DMS114 treated with DMSO at 0.1 percent for 48 hours (cell line): ENCODE measurements around the gene CTDSPL.

ENCODE experiments used
- DNase-seq: peaks from one replicate; lab custom pipeline; 2025; ENCODE audit not compliant: unreplicated experiment; lab: John Stamatoyannopoulos, UW

CTDSPL gene

GRCh38 chr3:38015485-38015884 lies 153.8 kb downstream of the CTDSPL start:
- DNase-seq = no peak

GRCh38 chr3:38015984-38016383 lies 154.3 kb downstream of the CTDSPL start:
- no peak for DNase-seq

GRCh38 chr3:38016410-38016809 lies 154.7 kb downstream of the CTDSPL start:
- no peak for DNase-seq

GRCh38 chr3:38016847-38017444 lies 155.3 kb downstream of the CTDSPL start:
- no peak for DNase-seq

- DNase-seq = no peak
These were observed 156.0 kb downstream of the CTDSPL start for GRCh38 chr3:38017445-38018295.

- no peak for DNase-seq
These were observed 156.9 kb downstream of the CTDSPL start for GRCh38 chr3:38018296-38019266.

- no peak for DNase-seq
These were observed 158.1 kb downstream of the CTDSPL start for GRCh38 chr3:38019658-38020341.

DNA sequence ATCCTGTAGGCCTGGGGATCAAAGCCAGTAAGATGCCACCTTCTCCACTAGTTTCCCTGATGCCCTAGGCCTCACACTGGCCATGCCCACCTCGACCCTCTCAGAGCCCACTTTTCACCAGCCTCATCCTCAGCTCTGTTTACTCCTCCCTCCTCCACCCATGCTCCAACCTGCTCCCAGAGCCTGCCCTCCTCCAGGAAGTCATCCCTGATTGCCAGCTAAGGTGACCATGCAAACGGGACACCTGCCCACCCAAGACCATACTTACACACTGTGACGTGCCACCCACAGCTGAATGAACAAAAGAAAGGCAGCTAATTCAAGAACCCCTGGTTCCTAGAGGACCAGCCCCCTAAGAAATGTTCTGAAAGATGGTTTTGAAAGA lies 158.7 kb downstream of the CTDSPL start:
- DNase-seq = no peak

- no peak for DNase-seq
These were observed 159.5 kb downstream of the CTDSPL start for GRCh38 chr3:38021196-38021595.

GRCh38 chr3:38022301-38022700 lies 160.6 kb downstream of the CTDSPL start:
- no peak for DNase-seq

DNA sequence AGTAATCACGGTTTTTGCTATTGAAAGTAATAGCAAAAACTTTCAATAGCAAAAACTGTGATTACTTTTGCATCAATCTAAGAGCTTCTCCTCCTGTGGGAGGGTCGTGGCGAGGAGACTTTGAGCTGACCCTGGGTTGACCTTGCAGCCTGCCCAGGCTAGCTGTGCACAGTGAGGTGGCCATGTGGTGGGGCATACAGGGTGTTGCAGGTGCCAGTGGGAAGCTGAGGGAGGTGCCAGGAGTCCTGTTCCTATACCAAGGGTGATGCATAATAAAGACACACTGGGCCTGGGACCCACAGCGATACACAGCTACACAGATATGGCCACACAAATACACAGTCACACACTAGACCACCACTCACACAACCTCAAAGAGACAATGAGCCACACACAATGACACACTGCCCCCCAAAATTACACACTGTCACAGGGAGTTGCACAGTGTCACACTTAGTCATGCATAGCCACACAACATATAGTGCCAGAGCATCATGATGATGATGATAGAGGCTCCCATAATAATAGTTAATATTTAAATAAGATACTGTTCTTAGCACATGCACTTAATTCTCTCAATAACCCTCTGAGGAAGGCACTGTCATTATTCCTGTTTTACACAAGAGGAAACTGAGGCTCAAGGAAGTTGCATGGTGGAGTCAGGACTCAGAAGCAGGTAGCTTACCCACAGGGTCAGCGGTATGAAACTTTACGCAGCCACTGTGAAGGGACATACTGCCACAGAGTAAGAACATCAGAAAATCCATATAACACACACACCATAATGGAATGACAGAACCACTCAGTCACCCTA lies 161.4 kb downstream of the CTDSPL start:
- no peak for DNase-seq

DNA sequence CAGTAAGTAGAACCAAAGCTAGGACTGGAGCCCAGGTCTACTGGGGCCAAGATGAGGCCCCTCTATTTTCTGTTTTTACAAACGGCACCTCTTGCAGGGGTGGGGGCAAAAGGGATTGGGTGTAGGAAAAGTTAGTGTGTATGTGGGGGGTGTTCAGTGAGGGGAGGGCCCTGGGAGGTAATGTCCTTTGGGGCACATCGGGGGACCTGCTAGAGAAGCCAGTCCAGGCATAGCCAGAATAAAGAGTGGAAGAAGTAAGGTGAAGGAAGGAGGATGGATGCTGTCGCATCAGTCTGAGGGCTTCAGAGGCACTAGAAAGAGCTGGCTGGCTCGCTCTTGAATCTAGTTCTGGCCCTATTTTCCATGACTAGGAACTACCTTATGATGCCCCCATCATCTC lies 165.2 kb downstream of the CTDSPL start:
- DNase-seq = no peak

DNA sequence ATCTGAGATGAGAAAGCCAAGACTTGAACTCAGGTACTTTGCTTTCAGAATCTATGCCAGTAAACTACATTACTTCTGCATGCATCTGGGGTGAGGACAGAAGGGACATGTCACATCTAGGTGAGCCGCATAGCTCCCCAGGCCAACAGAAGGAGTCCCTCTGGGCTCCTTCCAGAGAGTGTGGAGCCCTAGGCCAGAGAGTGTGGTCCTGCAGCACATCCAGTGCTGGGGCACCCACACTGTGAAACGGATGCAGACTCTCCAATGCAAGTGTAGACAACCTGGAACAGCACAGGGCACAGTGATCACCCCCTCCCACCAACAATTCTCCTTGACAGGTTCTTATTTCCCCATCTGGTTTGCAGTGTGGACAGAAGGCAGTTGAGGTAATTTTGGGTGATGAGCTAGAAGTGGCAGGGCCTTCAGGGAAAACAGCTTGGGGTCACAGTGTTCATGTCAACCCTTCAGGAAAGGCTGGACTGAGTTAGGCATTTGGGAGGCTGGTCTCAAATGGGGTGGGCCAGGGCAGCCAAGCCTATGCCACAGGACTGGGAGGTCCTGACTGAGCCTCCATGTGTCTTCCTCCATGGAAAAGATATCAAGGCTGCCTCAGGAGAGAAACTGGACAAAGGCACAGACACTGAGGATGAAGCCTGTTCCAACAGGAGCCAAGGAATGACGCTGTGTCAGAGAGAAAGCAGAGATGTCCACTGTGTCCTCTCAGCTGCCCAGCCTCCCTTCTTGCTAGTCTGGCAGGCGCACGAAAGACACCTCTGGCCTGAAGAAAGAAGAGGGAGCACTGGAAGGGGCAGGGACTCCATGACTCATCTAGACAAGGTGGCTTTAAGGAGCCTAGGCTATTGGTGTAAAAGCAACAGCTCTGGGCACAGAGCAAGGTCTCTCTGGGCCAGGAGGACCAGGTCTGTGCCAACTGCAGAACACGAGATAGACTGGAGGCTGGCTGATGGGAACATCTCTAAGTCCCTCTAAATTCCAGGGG lies 166.1 kb downstream of the CTDSPL start:
- no peak for DNase-seq

DNA sequence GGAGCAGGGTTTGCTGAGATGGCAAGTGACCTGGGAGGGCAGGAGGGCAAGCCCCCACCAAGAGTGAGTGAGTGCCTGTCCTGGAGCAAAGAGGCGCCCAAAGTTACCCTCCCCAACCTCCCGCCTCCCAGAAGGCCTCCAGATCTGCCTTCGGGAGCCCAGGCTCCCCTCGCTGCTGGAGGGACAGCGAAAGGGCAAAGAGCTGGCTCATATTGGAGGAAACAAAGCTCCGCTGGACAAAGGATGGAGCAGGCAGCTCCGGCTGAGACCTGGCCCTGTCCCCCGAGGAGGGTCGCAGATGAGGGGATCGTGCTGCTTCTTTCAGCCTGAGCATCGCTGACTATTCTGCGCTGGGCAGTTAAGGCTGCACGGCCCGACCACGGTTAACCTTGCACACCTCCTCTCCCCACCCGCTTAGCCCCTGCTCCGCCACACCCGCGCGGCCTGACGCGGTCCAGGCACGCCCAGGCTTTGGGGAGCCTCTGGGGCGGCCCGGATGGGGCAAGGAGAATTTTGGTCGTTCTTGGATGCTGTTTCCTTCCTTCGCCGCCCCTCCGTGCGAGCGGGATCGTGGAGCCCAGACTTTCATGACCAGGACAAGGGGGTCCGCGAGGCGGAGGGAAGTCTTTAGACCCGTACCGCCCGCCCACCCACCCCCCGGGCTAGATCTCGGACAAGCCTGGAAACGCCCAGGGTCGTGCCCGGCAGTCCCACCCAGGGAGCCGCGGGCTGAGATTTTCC lies 167.1 kb downstream of the CTDSPL start:
- DNase-seq = no peak

- DNase-seq = no peak
These were observed 167.9 kb downstream of the CTDSPL start, which contains the start of gene PLCD1 for GRCh38 chr3:38029400-38030125. TSS of gene PLCD1 (minus strand) at chr3:38029642. CDS start at chr3:38029539, 103 bp downstream.

- DNase-seq = no peak
These were observed 168.7 kb downstream of the CTDSPL start for GRCh38 chr3:38030126-38031021.
